ENCODE data around the gene FMOD.

GRCh38 chr1:203311368-203312301 is 39.3 kb downstream of the FMOD start:
- TF ChIP-seq CTCF (conservative IDR thresholded peaks at IDR 0.05; ENCODE audit: low read length), result no peak
- TF ChIP-seq EZH2phosphoT487 (IDR thresholded peaks at IDR 0.05; ENCODE audit: borderline replicate concordance), result no peak

Measured in Loucy (cell line).